Tibial artery (tissue), 4 donors: ENCODE data around the gene CCDC86.
A peak's percentile ranks its signal among the peaks of the same experiment; 100 is the strongest.

ENCODE experiments used
- DNase-seq, 2 donors: peaks; one replicate each; pipeline ENCODE4 v3.0.0-alpha.2; 2019
- H3K27ac ChIP-seq, 2 donors: fragments of 200-600 bp; sonication (generic) in 1 of 2; 1 replicate in 1 of 2; 2 replicates in 1 of 2; pipeline ENCODE4 v1.5.1; 2018 to 2019; ENCODE audit warnings: mild to moderate bottlenecking in 1 of 2
- H3K27me3 ChIP-seq, 2 donors: fragments of 200-600 bp; sonication (generic) in 1 of 2; one replicate each; pipeline versions ENCODE4 v1.5.1 to v1.6.0; 2016 to 2019
- H3K36me3 ChIP-seq, 3 donors: fragments of 200-600 bp; sonication (generic) in 2 of 3; one replicate each; pipeline ENCODE4 v1.5.1; 2016 to 2019; ENCODE audit warnings: mild to moderate bottlenecking in 2 of 3
- H3K4me1 ChIP-seq, 4 donors: fragments of 200-600 bp; sonication (generic) in 2 of 4; 1 replicate in 3 of 4; 2 replicates in 1 of 4; pipeline ENCODE4 v1.5.1; 2016 to 2019
- H3K4me3 ChIP-seq, 2 donors: fragments of 200-600 bp; sonication (generic) in 1 of 2; 1 replicate in 1 of 2; 2 replicates in 1 of 2; pipeline ENCODE4 v1.5.1; 2018 to 2019; ENCODE audit warnings: mild to moderate bottlenecking in 2 of 2
- H3K9me3 ChIP-seq, 3 donors: fragments of 200-600 bp; sonication (generic) in 1 of 3; one replicate each; pipeline ENCODE4 v1.5.1; 2016 to 2019
- intact Hi-C: fragments of 100-400 bp; cut with DNase I; formaldehyde crosslinking; loops from one replicate; pipeline ENCODE4 v1.15.0; 2023; ENCODE audit warnings: low total_unique reads
- TF ChIP-seq, protein P1 (sequence below), 2 experiments: fragments of 200-600 bp in 1 of 2; fragments of 450-650 bp in 1 of 2; IDR thresholded peaks; one replicate each; pipeline ENCODE4 v1.5.1; 2017 to 2019; ENCODE audit warnings: antibody characterized with exemption in 2 of 2, mild to moderate bottlenecking in 1 of 2, moderate library complexity in 1 of 2

CCDC86 gene

DNA sequence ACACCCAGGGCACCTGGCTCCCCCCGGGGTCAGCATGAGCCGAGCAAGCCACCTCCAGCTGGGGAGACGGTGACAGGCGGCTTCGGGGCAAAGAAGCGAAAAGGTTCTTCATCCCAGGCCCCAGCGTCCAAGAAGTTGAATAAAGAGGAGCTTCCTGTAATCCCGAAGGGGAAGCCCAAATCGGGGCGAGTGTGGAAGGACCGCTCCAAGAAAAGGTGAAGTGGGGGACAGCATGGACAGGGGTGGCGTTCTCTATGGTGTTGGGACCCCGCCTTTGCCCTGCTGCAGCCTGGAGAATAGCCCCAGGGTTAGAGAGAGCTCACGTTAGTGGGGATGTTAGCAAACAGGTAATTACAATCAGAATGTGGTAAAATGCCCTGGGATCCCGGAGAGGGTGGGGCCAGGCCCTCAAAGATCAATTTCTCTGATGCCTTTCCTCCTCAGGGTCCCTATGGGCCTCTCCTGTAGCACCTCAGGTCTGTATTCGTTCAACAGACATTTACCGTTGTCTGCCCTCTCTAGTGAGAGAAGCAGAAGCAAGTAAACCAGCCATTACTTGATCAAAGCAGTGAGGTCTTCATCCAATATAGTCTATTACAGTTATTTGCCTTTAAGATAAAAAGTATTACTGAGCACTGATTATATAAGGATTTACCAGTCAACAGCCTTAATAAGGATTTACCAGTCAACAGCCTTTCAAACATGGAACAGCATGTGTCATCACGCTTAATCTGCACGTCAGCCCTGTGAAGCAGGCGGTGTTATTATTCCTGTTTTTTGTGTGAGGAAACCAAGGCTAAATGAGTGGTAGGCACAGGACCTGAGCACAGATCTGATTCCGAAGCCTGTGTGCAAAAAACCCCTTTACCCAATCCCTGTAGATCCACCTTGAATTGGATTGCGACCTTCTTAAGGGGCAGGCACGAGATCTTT, 1.0 kb downstream of the CCDC86 start:
- intact Hi-C loops = no loop called here

DNA sequence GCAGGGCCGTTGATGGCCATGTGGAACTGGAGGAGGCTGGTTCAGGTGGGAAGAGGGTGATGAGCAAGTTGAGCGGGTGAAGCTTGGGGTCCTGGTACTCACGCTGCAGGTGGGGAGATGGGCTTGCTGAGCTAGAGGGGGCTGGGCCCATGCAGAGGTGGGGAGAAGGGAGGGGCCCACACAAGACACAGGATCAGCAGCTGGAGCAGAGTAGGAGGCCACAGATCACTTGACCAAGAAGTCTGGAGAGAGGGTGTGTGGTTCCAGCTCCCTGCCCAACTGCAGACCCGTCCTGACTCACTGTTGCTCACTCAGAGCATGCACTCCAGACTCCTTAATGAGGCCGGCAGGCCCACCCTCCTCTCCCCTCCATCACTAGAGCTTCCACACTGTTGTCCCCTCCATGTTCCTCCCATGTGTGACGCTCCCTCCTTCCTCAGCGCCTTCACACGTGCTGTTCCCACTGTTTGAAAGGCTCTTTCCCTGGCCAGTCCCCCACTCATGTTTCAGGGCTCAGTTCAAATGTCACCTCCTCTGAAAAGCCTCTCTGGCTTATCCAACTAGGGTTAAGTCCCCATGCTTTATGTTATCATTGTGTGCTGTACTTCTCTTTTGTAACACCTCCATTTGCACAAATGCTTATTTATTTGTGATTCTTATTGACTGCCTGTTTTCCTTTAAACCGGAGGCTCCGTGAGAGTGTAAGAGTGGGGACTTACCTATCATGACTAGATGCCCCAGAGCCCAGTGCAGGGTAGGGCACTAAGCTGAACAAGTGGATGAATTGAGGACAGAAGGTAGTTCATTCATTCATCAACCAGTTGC, 2.3 kb downstream of the CCDC86 start:
- no peaks in the 10 kb centered on the region for H3K27me3 ChIP-seq
- intact Hi-C loops = no loop called here
- no peak overlapping the region for H3K27ac ChIP-seq
- no peaks in the 10 kb centered on the region for H3K9me3 ChIP-seq
- H3K4me1 ChIP-seq = peaks cover 0 to 39% (median 34%) of the 10 kb centered on the region in 4 donors
- DNase-seq = no peak
- H3K4me3 ChIP-seq = peak overlapping the region in 1 of 2 donors; percentile 72
- peaks cover 4 to 35% (median 22%) of the 10 kb centered on the region in 3 donors for H3K36me3 ChIP-seq
- TF ChIP-seq, protein P1, sequence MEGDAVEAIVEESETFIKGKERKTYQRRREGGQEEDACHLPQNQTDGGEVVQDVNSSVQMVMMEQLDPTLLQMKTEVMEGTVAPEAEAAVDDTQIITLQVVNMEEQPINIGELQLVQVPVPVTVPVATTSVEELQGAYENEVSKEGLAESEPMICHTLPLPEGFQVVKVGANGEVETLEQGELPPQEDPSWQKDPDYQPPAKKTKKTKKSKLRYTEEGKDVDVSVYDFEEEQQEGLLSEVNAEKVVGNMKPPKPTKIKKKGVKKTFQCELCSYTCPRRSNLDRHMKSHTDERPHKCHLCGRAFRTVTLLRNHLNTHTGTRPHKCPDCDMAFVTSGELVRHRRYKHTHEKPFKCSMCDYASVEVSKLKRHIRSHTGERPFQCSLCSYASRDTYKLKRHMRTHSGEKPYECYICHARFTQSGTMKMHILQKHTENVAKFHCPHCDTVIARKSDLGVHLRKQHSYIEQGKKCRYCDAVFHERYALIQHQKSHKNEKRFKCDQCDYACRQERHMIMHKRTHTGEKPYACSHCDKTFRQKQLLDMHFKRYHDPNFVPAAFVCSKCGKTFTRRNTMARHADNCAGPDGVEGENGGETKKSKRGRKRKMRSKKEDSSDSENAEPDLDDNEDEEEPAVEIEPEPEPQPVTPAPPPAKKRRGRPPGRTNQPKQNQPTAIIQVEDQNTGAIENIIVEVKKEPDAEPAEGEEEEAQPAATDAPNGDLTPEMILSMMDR (IDR thresholded peaks at IDR 0.05) = no peak

More for the DNA sequence above, 1.0 kb downstream of the CCDC86 start:
- Histone ChIP-seq H3K9me3 (no peaks in the 10 kb centered on the region), H3K27ac (peak overlapping the region; percentile 72 to 76), H3K4me1 (peaks cover 0 to 39% (median 34%) of the 10 kb centered on the region in 4 donors), H3K27me3 (no peaks in the 10 kb centered on the region), H3K4me3 (peak overlapping the region; percentile 72), H3K36me3 (peaks cover 0 to 22% (median 8%) of the 10 kb centered on the region in 3 donors)
- DNase-seq = no peak
- TF ChIP-seq, protein P1 (IDR thresholded peaks at IDR 0.05) = no peak

DNA sequence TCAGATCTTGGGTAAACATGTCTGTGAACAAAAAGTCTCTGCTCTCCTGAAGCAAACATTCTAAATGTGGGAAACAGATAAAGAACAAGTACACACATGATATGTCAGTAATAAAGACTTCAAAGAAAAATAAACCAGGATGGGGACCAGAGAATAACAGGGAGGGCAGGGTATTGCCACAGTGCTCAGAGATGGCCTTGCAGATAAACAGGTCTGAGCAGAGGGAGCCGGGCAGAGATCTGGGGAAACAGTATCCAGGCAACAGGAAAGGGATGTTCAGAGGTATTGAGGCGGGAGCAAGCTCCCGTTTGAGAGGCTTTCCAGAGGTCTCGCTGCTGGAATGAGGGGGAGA, 2.9 kb downstream of the CCDC86 start:
- DNase-seq = no peak
- Histone ChIP-seq H3K9me3 (no peaks in the 10 kb centered on the region), H3K27me3 (no peaks in the 10 kb centered on the region), H3K4me1 (peaks cover 0 to 39% (median 34%) of the 10 kb centered on the region in 4 donors), H3K27ac (no peak overlapping the region), H3K36me3 (peaks cover 10 to 41% (median 27%) of the 10 kb centered on the region in 3 donors), H3K4me3 (no peak overlapping the region)
- intact Hi-C loops = no loop called here
- TF ChIP-seq, protein P1 (IDR thresholded peaks at IDR 0.05) = no peak

DNA sequence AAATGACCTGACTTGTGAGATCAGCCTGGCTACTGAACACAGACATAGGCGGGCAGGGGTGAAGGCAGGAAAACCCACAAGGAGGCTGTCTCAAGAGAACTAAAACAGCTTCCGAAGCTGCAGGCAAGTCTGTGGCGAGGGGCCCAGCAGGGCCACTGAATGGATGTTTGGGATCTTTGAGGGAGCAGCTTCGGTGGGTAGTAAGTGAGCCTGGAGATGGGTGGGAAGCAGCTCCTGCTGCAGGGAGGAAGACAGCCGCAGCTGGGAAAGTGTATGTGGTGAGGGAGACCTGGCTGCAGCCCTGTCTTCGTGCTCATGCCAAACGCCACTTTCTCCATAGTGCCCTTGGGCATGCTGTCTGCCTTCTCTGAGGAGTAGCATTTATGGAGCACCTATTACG, 3.4 kb downstream of the CCDC86 start:
- intact Hi-C loops = no loop called here
- no peaks in the 10 kb centered on the region for H3K27me3 ChIP-seq
- no peak overlapping the region for H3K4me3 ChIP-seq

DNA sequence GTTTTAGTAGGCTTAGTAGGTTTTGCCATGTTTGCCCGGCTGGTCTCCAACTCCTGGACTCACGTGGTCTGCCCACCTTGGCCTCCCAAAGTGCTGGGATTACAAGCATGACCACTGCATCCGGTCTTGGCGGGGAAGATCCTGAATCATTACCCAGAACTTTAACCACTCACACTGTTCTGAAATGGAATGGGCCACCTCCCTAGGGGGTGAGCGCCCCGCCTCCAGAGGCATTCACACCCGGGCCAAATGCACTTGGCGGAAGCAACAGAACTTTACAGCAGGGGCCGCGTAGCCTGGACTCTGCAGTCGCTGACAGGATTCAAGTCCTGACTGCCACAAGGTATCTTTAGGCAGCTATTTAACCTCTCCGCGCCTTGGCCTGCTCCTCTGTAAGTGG, 5.4 kb downstream of the CCDC86 start:
- intact Hi-C loops = no loop called here
- peaks cover 0 to 27% (median 21%) of the 10 kb centered on the region in 4 donors for H3K4me1 ChIP-seq
- H3K9me3 ChIP-seq = no peaks in the 10 kb centered on the region
- DNase-seq = no peak
- H3K27ac ChIP-seq = no peak overlapping the region
- peaks cover 14 to 66% (median 52%) of the 10 kb centered on the region in 3 donors for H3K36me3 ChIP-seq
- H3K4me3 ChIP-seq = no peak overlapping the region
- TF ChIP-seq, protein P1 (IDR thresholded peaks at IDR 0.05) = no peak
- no peaks in the 10 kb centered on the region for H3K27me3 ChIP-seq

More for the DNA sequence above, 3.4 kb downstream of the CCDC86 start:
- Histone ChIP-seq H3K4me1 (peaks cover 0 to 39% (median 34%) of the 10 kb centered on the region in 4 donors), H3K9me3 (no peaks in the 10 kb centered on the region), H3K36me3 (peaks cover 14 to 46% (median 32%) of the 10 kb centered on the region in 3 donors), H3K27ac (no peak overlapping the region)
- TF ChIP-seq, protein P1 (IDR thresholded peaks at IDR 0.05) = no peak
- DNase-seq = no peak
